Stimulated activated CD4-positive, alpha-beta T cell treated with anti-CD3 and anti-CD28 coated beads, Interleukin-1b, Interleukin-23, amount 100 ng/mL, for 4 hours (primary cell): ENCODE data around the gene ARHGAP23.
"Not testable (repeated sequence)": the region's sequence is repeated elsewhere in the genome, so short reads cannot be mapped to it uniquely, and the experiment has no call there.

Experiments
- DNase-seq, 2 donors: peaks; one replicate each; pipeline ENCODE4 v3.0.0-alpha.2; 2020; ENCODE audit warnings: low read depth in 2 of 2

ARHGAP23 gene

GRCh38 chr17:38510421-38511149 is 82.3 kb downstream of the ARHGAP23 start:
- no peak for DNase-seq

GRCh38 chr17:38511150-38512108 is 83.2 kb downstream of the ARHGAP23 start:
- DNase-seq = no peak

GRCh38 chr17:38512473-38513058 is 84.3 kb downstream of the ARHGAP23 start:
- no peak for DNase-seq

GRCh38 chr17:38526526-38526925 is 98.3 kb downstream of the ARHGAP23 start:
- DNase-seq = not testable (repeated sequence)

- not testable (repeated sequence) for DNase-seq
These were observed 99.9 kb downstream of the ARHGAP23 start for GRCh38 chr17:38528141-38528540.

GRCh38 chr17:38530856-38531255 is 102.6 kb downstream of the ARHGAP23 start:
- not testable (repeated sequence) for DNase-seq

GRCh38 chr17:38531761-38532160 is 103.5 kb downstream of the ARHGAP23 start:
- not testable (repeated sequence) for DNase-seq

- no peak for DNase-seq
These were observed 104.2 kb downstream of the ARHGAP23 start for GRCh38 chr17:38532451-38532850.

- DNase-seq = no peak
These were observed 105.0 kb downstream of the ARHGAP23 start for GRCh38 chr17:38533241-38533640.

- DNase-seq = no peak
These were observed 105.7 kb downstream of the ARHGAP23 start for GRCh38 chr17:38533866-38534497.

- no peak for DNase-seq
These were observed 106.2 kb downstream of the ARHGAP23 start for GRCh38 chr17:38534498-38534885.

- DNase-seq = no peak
These were observed 107.6 kb downstream of the ARHGAP23 start for GRCh38 chr17:38535886-38536285.

- DNase-seq = no peak
These were observed 108.4 kb downstream of the ARHGAP23 start for GRCh38 chr17:38536661-38537060.

- no peak for DNase-seq
These were observed 110.6 kb downstream of the ARHGAP23 start for GRCh38 chr17:38538906-38539305.

- no peak for DNase-seq
These were observed 111.1 kb downstream of the ARHGAP23 start for GRCh38 chr17:38539386-38539785.

GRCh38 chr17:38540514-38541045 is 112.3 kb downstream of the ARHGAP23 start:
- no peak for DNase-seq

- no peak for DNase-seq
These were observed 113.0 kb downstream of the ARHGAP23 start for GRCh38 chr17:38541281-38541680.

- no peak for DNase-seq
These were observed 114.0 kb downstream of the ARHGAP23 start for GRCh38 chr17:38542286-38542685.

GRCh38 chr17:38543403-38544174 is 115.3 kb downstream of the ARHGAP23 start:
- no peak for DNase-seq

- DNase-seq = no peak
These were observed 116.0 kb downstream of the ARHGAP23 start for GRCh38 chr17:38544175-38544838.
